HepG2 (cell line): Measurements from ENCODE around the gene GPT2. TPM values are rescaled to one million over a fixed set of nuclear protein-coding genes. Genes with fewer than 3 reads are reported as not detected.
A peak's percentile ranks its signal among the peaks of the same experiment; 100 is the strongest.

Experiments
- ATF6 ChIP-seq: sonication (generic); formaldehyde crosslinking; conservative IDR thresholded peaks from 2 replicates; pipeline ENCODE4 v1.4.0; 2020; ENCODE audit warnings: missing genetic modification reagents
- BORCS8-MEF2B ChIP-seq: sonication (generic); formaldehyde crosslinking; IDR thresholded peaks from 2 replicates; pipeline ENCODE4 v1.8.0; 2022; ENCODE audit warnings: mild to moderate bottlenecking, missing genetic modification reagents
- FOXC1 ChIP-seq: sonication (generic); formaldehyde crosslinking; IDR thresholded peaks from 2 replicates; pipeline ENCODE4 v1.8.0; 2022; ENCODE audit warnings: mild to moderate bottlenecking, missing genetic modification reagents, borderline replicate concordance
- FOXM1 ChIP-seq: sonication (generic); formaldehyde crosslinking; IDR thresholded peaks from 2 replicates; pipeline ENCODE4 v1.5.0; 2020; ENCODE audit warnings: missing genetic modification reagents
- GTF3A ChIP-seq: sonication (generic); formaldehyde crosslinking; conservative IDR thresholded peaks from 2 replicates; pipeline ENCODE4 v1.4.0; 2020; ENCODE audit warnings: mild to moderate bottlenecking, missing genetic modification reagents
- KDM1A ChIP-seq: IDR thresholded peaks from 2 replicates; pipeline ENCODE4 v1.6.1; 2016; ENCODE audit warnings: missing compliant biosample characterization
- MTA1 ChIP-seq: sonication (generic); formaldehyde crosslinking; IDR thresholded peaks from 2 replicates; pipeline ENCODE4 v1.4.0; 2020; ENCODE audit warnings: missing genetic modification reagents, mild to moderate bottlenecking, borderline replicate concordance
- MXI1 ChIP-seq: IDR thresholded peaks from 3 replicates; pipeline ENCODE4 v1.6.1; 2012; ENCODE audit warnings: low read depth, low read length, inconsistent platforms, borderline replicate concordance
- RBFOX2 ChIP-seq: fragments of 200-400 bp; formaldehyde crosslinking; IDR thresholded peaks from 2 replicates; pipeline ENCODE4 v1.6.1; 2017; ENCODE audit warnings: low read depth, mild to moderate bottlenecking, low read length
- ZBTB44 ChIP-seq: sonication (generic); formaldehyde crosslinking; IDR thresholded peaks from 2 replicates; pipeline ENCODE4 v1.4.0; 2020; ENCODE audit warnings: missing genetic modification reagents
- ZC3H4 ChIP-seq: sonication (generic); formaldehyde crosslinking; IDR thresholded peaks from 2 replicates; pipeline ENCODE4 v1.4.0; 2020; ENCODE audit warnings: missing genetic modification reagents, borderline replicate concordance
- ZNF557 ChIP-seq: sonication (generic); formaldehyde crosslinking; IDR thresholded peaks from 2 replicates; pipeline ENCODE4 v1.4.0; 2020; ENCODE audit warnings: missing genetic modification reagents
- ZNF597 ChIP-seq: sonication (generic); formaldehyde crosslinking; IDR thresholded peaks from 2 replicates; pipeline ENCODE4 v1.5.0; 2020; ENCODE audit warnings: missing genetic modification reagents
- ZNF607 ChIP-seq: sonication (generic); formaldehyde crosslinking; IDR thresholded peaks from 2 replicates; pipeline ENCODE4 v1.5.1; 2020; ENCODE audit warnings: missing genetic modification reagents, mild to moderate bottlenecking, borderline replicate concordance
- polyA plus RNA-seq, 8 experiments: library from polyadenylated mRNA; depleted of rRNA in 3 of 8; stranded (reverse) in 7 of 8; unstranded in 1 of 8; fragments of >200 nt; fragmentation: Illumina TruSeq in 4 of 8; extraction: Trizol in 4 of 8; gene quantifications; 2 replicates each; pipeline versions ENCODE4 v1.2.1 to v1.2.3, GENCODE V29; 2011 to 2016; ENCODE audit warnings: low read depth in 4 of 8, missing spikeins in 1 of 8, mixed read lengths in 1 of 8; ENCODE audit not compliant: insufficient read depth in 1 of 8
- total RNA-seq, 5 experiments: library from RNA; depleted of rRNA; stranded (reverse); fragments of >200 nt; fragmentation: Illumina TruSeq; extraction: Trizol; gene quantifications; 2 replicates each; pipeline ENCODE4 v1.2.3, GENCODE V29; 2016; ENCODE audit warnings: low read depth in 1 of 5
- TF ChIP-seq, protein P1 (sequence below): fragments of 450-650 bp; IDR thresholded peaks from 2 replicates; pipeline ENCODE4 v1.6.1; 2017; ENCODE audit warnings: mild to moderate bottlenecking
- TF ChIP-seq, protein P2 (sequence below): sonication (generic); formaldehyde crosslinking; IDR thresholded peaks from 2 replicates; pipeline ENCODE4 v1.4.0; 2020; ENCODE audit warnings: mild to moderate bottlenecking, missing genetic modification reagents
- TF ChIP-seq, protein P3 (sequence below): sonication (generic); formaldehyde crosslinking; IDR thresholded peaks from 2 replicates; pipeline ENCODE4 v1.4.0; 2020; ENCODE audit warnings: mild to moderate bottlenecking, missing genetic modification reagents, borderline replicate concordance

Gene GPT2
- total and polyA plus RNA-seq, 2 of the 13 experiments (the other 11 are each of a cell fraction or from before 2014, with no cell fraction given) = 138 to 267 TPM

DNA sequence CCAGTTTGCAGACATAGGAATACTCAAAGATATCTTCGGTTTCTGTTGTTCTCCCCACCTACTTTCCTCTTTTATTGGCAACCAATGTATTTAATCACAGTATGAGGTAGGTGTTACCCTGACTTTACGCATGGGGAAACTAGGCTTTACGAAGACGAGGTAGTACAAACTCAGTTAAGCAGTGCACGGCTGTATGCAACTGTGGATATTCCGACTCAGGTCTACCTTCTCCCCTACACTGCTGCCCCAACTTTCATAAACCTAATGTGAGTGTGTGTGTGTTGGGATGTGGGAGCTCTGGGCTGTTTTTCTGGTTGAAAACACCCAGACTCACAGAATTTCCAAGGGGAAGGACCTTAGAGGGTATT is 1.2 kb upstream of the GPT2 start (continued):
- TF ChIP-seq KDM1A (no peak), ZNF597 (CRISPR knock-in tag) (no peak), ZNF607 (no peak; the same call in 1 of the 2 replicates), ZC3H4 (CRISPR knock-in tag) (peak; percentile 89), GTF3A (CRISPR knock-in tag) (0 out of 2 replicates have a peak, but pooled peaks have one; percentile 23), FOXC1 (CRISPR knock-in tag) (no peak), MXI1 (no peak), ZNF557 (CRISPR knock-in tag) (no peak), ATF6 (CRISPR knock-in tag) (no peak), FOXM1 (no peak), ZBTB44 (no peak), MTA1 (CRISPR knock-in tag) (no peak), RBFOX2 (0 out of 2 replicates have a peak, but pooled peaks have one; percentile 0), BORCS8-MEF2B (CRISPR knock-in tag) (no peak)
- TF ChIP-seq, protein P1, sequence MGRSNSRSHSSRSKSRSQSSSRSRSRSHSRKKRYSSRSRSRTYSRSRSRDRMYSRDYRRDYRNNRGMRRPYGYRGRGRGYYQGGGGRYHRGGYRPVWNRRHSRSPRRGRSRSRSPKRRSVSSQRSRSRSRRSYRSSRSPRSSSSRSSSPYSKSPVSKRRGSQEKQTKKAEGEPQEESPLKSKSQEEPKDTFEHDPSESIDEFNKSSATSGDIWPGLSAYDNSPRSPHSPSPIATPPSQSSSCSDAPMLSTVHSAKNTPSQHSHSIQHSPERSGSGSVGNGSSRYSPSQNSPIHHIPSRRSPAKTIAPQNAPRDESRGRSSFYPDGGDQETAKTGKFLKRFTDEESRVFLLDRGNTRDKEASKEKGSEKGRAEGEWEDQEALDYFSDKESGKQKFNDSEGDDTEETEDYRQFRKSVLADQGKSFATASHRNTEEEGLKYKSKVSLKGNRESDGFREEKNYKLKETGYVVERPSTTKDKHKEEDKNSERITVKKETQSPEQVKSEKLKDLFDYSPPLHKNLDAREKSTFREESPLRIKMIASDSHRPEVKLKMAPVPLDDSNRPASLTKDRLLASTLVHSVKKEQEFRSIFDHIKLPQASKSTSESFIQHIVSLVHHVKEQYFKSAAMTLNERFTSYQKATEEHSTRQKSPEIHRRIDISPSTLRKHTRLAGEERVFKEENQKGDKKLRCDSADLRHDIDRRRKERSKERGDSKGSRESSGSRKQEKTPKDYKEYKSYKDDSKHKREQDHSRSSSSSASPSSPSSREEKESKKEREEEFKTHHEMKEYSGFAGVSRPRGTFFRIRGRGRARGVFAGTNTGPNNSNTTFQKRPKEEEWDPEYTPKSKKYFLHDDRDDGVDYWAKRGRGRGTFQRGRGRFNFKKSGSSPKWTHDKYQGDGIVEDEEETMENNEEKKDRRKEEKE = no peak
- TF ChIP-seq, protein P2, sequence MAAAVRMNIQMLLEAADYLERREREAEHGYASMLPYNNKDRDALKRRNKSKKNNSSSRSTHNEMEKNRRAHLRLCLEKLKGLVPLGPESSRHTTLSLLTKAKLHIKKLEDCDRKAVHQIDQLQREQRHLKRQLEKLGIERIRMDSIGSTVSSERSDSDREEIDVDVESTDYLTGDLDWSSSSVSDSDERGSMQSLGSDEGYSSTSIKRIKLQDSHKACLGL (CRISPR knock-in tag) = no peak
- TF ChIP-seq, protein P3, sequence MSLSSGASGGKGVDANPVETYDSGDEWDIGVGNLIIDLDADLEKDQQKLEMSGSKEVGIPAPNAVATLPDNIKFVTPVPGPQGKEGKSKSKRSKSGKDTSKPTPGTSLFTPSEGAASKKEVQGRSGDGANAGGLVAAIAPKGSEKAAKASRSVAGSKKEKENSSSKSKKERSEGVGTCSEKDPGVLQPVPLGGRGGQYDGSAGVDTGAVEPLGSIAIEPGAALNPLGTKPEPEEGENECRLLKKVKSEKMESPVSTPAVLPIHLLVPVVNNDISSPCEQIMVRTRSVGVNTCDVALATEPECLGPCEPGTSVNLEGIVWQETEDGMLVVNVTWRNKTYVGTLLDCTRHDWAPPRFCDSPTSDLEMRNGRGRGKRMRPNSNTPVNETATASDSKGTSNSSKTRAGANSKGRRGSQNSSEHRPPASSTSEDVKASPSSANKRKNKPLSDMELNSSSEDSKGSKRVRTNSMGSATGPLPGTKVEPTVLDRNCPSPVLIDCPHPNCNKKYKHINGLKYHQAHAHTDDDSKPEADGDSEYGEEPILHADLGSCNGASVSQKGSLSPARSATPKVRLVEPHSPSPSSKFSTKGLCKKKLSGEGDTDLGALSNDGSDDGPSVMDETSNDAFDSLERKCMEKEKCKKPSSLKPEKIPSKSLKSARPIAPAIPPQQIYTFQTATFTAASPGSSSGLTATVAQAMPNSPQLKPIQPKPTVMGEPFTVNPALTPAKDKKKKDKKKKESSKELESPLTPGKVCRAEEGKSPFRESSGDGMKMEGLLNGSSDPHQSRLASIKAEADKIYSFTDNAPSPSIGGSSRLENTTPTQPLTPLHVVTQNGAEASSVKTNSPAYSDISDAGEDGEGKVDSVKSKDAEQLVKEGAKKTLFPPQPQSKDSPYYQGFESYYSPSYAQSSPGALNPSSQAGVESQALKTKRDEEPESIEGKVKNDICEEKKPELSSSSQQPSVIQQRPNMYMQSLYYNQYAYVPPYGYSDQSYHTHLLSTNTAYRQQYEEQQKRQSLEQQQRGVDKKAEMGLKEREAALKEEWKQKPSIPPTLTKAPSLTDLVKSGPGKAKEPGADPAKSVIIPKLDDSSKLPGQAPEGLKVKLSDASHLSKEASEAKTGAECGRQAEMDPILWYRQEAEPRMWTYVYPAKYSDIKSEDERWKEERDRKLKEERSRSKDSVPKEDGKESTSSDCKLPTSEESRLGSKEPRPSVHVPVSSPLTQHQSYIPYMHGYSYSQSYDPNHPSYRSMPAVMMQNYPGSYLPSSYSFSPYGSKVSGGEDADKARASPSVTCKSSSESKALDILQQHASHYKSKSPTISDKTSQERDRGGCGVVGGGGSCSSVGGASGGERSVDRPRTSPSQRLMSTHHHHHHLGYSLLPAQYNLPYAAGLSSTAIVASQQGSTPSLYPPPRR (CRISPR knock-in tag) = no peak
